ENCODE measurements around the gene CD300LG.
A peak's percentile ranks its signal among the peaks of the same experiment; 100 is the strongest.
"Not testable (repeated sequence)": the region's sequence is repeated elsewhere in the genome, so short reads cannot be mapped to it uniquely, and the experiment has no call there.

Gene CD300LG

GRCh38 chr17:43854498-43854897 is 7.5 kb downstream of the CD300LG start:
- DNase-seq, result no peak
- TF ChIP-seq GATA1 (IDR thresholded peaks at IDR 0.05; ENCODE audit: low read depth, low read length), result no peak
- TF ChIP-seq POLR2A (IDR thresholded peaks at IDR 0.05; ENCODE audit: low read length), result no peak

GRCh38 chr17:43855061-43855460 is 8.1 kb downstream of the CD300LG start:
- no peak for DNase-seq
- TF ChIP-seq POLR2A (IDR thresholded peaks at IDR 0.05; ENCODE audit: low read length) (no peak), GATA1 (IDR thresholded peaks at IDR 0.05; ENCODE audit: low read depth, low read length) (no peak)

- DNase-seq, result no peak
- TF ChIP-seq POLR2A (IDR thresholded peaks at IDR 0.05; ENCODE audit: low read length), result no peak
- TF ChIP-seq GATA1 (IDR thresholded peaks at IDR 0.05; ENCODE audit: low read depth, low read length), result no peak
Observed at GRCh38 chr17:43856141-43856540, 9.2 kb downstream of the CD300LG start.

GRCh38 chr17:43857141-43857540 is 10.2 kb downstream of the CD300LG start:
- DNase-seq, result no peak
- TF ChIP-seq POLR2A (IDR thresholded peaks at IDR 0.05; ENCODE audit: low read length), result no peak
- TF ChIP-seq GATA1 (IDR thresholded peaks at IDR 0.05; ENCODE audit: low read depth, low read length), result no peak

GRCh38 chr17:43857957-43858600 is 11.1 kb downstream of the CD300LG start:
- no peak for TF ChIP-seq POLR2A (IDR thresholded peaks at IDR 0.05; ENCODE audit: low read length)
- TF ChIP-seq GATA1 (IDR thresholded peaks at IDR 0.05; ENCODE audit: low read depth, low read length), result no peak
- DNase-seq, result no peak

- peak in 1 of 2 experiments; percentile 8 for DNase-seq
- no peak for TF ChIP-seq POLR2A (IDR thresholded peaks at IDR 0.05; ENCODE audit: low read length)
- no peak for TF ChIP-seq GATA1 (IDR thresholded peaks at IDR 0.05; ENCODE audit: low read depth, low read length)
Observed at GRCh38 chr17:43860077-43860725, 13.2 kb downstream of the CD300LG start.

GRCh38 chr17:43860927-43861622 is 14.1 kb downstream of the CD300LG start:
- DNase-seq, result no peak
- TF ChIP-seq GATA1 (IDR thresholded peaks at IDR 0.05; ENCODE audit: low read depth, low read length) (no peak), POLR2A (IDR thresholded peaks at IDR 0.05; ENCODE audit: low read length) (no peak)

- no peak for TF ChIP-seq GATA1 (IDR thresholded peaks at IDR 0.05; ENCODE audit: low read depth, low read length)
Observed at GRCh38 chr17:43861960-43862359, 15.0 kb downstream of the CD300LG start.

GRCh38 chr17:43864161-43864984 is 17.4 kb downstream of the CD300LG start:
- no peak for DNase-seq
- TF ChIP-seq POLR2A (IDR thresholded peaks at IDR 0.05; ENCODE audit: low read length) (no peak), GATA1 (IDR thresholded peaks at IDR 0.05; ENCODE audit: low read depth, low read length) (no peak)

More at GRCh38 chr17:43861960-43862359, 15.0 kb downstream of the CD300LG start:
- DNase-seq, result no peak

GRCh38 chr17:43868226-43868994 is 21.4 kb downstream of the CD300LG start:
- TF ChIP-seq POLR2A (IDR thresholded peaks at IDR 0.05; ENCODE audit: low read length), result no peak
- no peak for TF ChIP-seq GATA1 (IDR thresholded peaks at IDR 0.05; ENCODE audit: low read depth, low read length)
- no peak for DNase-seq

- not testable (repeated sequence) for DNase-seq
Observed at GRCh38 chr17:43869031-43869430, 22.1 kb downstream of the CD300LG start.

- DNase-seq, result no peak
- no peak for TF ChIP-seq POLR2A (IDR thresholded peaks at IDR 0.05; ENCODE audit: low read length)
- no peak for TF ChIP-seq GATA1 (IDR thresholded peaks at IDR 0.05; ENCODE audit: low read depth, low read length)
Observed at GRCh38 chr17:43871946-43872690, 25.1 kb downstream of the CD300LG start.

- TF ChIP-seq POLR2A (IDR thresholded peaks at IDR 0.05; ENCODE audit: low read length), result no peak
- TF ChIP-seq GATA1 (IDR thresholded peaks at IDR 0.05; ENCODE audit: low read depth, low read length), result no peak
- no peak for DNase-seq
Observed at GRCh38 chr17:43873091-43873490, 26.1 kb downstream of the CD300LG start.
